SH-SY5Y (cell line): ENCODE data around the gene AAR2.

Source experiments
- GATA2 ChIP-seq: IDR thresholded peaks from 2 replicates; pipeline ENCODE4 v1.6.1; 2011; ENCODE audit warnings: mild to moderate bottlenecking, low read depth, low read length
- GATA3 ChIP-seq: IDR thresholded peaks from 2 replicates; pipeline ENCODE4 v1.6.1; 2011; ENCODE audit warnings: low read depth, mild to moderate bottlenecking, low read length, moderate library complexity

Gene AAR2

GRCh38 chr20:36237477-36237876 lies 1.2 kb downstream of the AAR2 start:
- TF ChIP-seq GATA2 (no peak), GATA3 (no peak)

GRCh38 chr20:36238153-36238552 lies 1.9 kb downstream of the AAR2 start:
- TF ChIP-seq GATA2 (no peak), GATA3 (no peak)

DNA sequence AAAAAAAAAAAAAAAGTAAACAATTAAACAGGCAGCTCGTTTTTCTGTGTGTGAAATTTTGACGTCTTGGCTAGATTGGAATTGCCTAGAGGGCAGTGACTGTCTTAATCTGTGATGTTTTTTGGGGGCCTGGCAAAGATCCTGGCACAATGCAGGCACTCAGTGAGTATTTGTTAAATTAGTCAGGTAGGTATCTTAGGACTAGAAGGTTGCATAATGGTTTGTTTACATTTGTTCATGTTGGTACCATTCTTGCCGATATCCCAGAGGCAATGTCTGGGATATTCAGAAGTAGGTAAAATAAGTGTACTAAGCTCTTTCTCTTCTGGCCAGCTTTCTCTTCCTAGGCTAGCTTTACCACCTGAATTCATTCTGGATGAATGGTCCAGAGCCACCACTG lies 2.5 kb downstream of the AAR2 start:
- TF ChIP-seq GATA3 = no peak
- no peak for TF ChIP-seq GATA2

GRCh38 chr20:36240076-36240475 lies 3.8 kb downstream of the AAR2 start:
- no peak for TF ChIP-seq GATA3
- no peak for TF ChIP-seq GATA2

DNA sequence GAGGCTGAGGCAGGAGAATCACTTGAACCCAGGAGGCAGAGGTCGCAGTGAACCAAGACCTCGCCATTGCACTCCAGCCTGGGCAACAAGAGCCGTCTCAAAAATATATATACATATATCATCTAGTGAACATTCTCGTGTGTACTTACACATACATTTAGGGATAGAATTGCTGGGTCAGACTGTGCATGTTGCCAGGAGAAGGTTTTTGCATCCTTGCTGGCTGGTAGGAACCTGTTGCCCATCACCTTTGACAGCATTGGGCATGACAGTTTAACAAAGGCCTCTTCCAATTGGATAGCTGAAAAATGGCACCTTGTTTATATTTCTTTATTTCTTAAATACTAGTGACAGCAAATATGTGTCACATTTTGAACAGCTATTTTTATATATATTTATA lies 5.4 kb downstream of the AAR2 start:
- TF ChIP-seq GATA2 (no peak), GATA3 (no peak)

DNA sequence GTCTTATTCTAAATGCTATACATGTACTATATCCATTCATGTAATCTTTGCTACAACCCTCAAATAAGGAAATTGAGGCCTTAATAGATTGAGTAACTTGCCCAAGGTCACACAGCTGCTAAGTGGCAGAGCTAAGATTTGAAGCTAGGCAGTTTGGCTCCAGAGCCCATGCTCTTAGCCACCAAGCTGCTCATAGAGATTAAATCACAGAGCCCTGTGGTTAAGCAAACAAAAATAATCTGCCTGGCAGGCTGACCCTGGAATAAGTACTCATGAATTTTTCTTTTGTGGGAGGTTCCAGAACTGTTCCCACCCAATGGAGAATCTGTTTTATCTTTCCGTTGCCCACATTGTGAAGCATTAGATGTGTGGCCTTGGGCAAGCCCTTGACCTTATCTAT lies 7.4 kb downstream of the AAR2 start:
- no peak; the same call in 1 of the 2 replicates for TF ChIP-seq GATA2

DNA sequence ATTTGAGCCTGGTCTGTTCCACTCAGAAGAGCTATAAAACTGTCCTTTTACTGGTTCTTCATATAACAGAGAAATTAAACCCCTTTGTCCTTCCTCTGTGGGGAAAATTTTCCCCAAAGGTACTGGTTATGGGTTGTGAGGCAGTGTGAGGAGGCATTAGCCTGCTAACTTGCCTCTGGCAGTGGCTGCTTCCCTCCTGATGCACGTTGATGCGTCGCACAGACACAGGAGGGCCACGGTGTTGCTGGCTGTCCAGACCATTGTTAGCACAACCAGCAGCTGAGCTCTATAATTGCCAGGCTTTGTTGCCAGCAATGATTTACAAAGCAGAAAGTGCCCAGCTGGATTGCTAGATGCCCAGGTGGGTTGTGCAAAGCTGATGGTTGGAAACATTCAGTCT lies 10.1 kb downstream of the AAR2 start:
- TF ChIP-seq GATA3 (no peak), GATA2 (no peak)

DNA sequence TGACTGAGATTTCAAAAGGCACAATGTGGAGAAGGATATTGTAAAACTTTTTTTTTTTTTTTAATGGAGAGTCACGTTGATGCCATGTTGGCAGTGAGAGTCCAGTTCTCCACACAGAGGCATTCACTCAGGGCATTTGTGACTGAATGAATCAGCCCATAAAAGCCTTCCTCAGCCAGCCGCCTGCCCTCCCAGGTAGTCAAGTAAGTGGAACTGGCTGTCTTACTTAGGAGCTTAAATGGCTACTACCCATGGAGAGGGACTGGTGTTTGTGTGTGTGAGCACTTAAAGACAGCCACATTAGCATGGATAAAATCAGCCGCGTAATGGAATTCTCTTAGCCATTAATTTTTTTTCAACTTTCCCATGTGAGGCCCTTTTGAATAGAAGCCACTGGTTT lies 12.6 kb downstream of the AAR2 start:
- TF ChIP-seq GATA2 (no peak), GATA3 (no peak)

DNA sequence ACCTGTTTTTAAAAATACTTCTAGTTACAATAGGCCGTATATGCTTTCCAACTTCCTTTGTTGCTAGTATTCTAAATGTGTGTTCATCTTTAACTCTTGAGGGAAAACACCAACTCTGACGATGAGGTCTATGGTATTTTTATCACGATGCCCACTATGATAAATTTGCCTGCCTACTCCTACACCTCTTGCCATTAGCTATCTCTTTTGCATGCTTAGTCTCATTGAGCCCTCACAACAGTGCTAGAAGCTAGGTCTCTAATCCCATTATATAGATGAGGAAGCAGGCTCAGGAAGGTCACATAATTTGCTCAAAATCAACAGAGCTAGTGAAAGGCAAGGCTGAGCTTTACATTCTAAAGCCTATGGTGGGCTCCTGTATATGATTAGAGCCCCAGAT lies 13.2 kb downstream of the AAR2 start:
- no peak for TF ChIP-seq GATA3
- no peak for TF ChIP-seq GATA2

- no peak for TF ChIP-seq GATA3
- TF ChIP-seq GATA2 = no peak
Observed at GRCh38 chr20:36251426-36251825, 15.1 kb downstream of the AAR2 start.

GRCh38 chr20:36252511-36252910 lies 16.2 kb downstream of the AAR2 start:
- TF ChIP-seq GATA2 (no peak), GATA3 (no peak)

GRCh38 chr20:36253036-36253435 lies 16.8 kb downstream of the AAR2 start:
- no peak for TF ChIP-seq GATA3
- no peak for TF ChIP-seq GATA2

GRCh38 chr20:36254076-36254475 lies 17.8 kb downstream of the AAR2 start:
- TF ChIP-seq GATA2 = no peak
- TF ChIP-seq GATA3 = no peak

GRCh38 chr20:36255445-36255844 lies 19.2 kb downstream of the AAR2 start:
- TF ChIP-seq GATA2 = no peak

GRCh38 chr20:36259177-36260061 lies 23.1 kb downstream of the AAR2 start:
- no peak for TF ChIP-seq GATA3
- no peak for TF ChIP-seq GATA2

DNA sequence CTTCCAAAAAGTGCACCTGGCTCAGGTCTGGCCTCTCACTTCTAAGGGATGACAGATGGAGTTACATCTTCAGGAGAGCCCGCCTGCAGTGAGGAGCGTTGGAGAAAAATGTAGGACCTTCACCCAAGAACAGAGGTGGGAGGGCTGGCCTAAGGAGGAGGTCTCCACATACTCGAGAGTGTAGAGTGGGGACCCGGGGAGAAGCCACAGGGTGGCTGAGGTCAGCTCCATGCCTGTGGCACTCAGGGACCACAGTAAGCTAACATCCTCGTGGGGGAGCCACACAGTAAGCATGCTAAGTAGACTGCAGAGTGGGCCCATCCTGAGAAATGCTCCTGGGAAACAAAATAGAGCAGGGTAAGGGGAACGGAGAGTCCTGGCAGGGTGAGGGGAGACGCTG lies 24.0 kb downstream of the AAR2 start:
- TF ChIP-seq GATA2 (no peak), GATA3 (no peak)
